H1 (cell line): ENCODE data around the gene TXNDC11. TPM values are rescaled to one million over a fixed set of nuclear protein-coding genes. Genes with fewer than 3 reads are reported as not detected.

Source experiments
- CTCF ChIA-PET: fragments of 300-600 bp; sonication (Branson Sonifier 250); formaldehyde crosslinking; loops from one replicate; lab custom pipeline; 2021; ENCODE audit not compliant: partially characterized antibody; lab: Charles Lee
- POLR2A ChIA-PET: fragments of 300-600 bp; sonication (Branson Sonifier 250); formaldehyde crosslinking; loops from one replicate; lab custom pipeline; 2021; ENCODE audit warnings: inconsistent platforms; ENCODE audit not compliant: partially characterized antibody; lab: Charles Lee
- DNase-seq, 2 experiments: peaks; one replicate each; pipeline versions ENCODE4 v3.0.0 to v3.0.0-alpha.2; 2010 to 2022; ENCODE audit warnings: low spot score in 2 of 2, low read depth in 1 of 2, mixed read lengths in 1 of 2
- FAIRE-seq: peaks from 2 replicates; lab custom pipeline; 2011; peaks lifted over from hg19 to GRCh38; lab: Jason Lieb, UNC
- H2AFZ ChIP-seq: 2 replicates; pipeline ENCODE4 v1.8.1; 2012; ENCODE audit warnings: low read length, inconsistent platforms
- H2AK5ac ChIP-seq: 2 replicates; pipeline ENCODE4 v1.6.1; 2013; ENCODE audit warnings: low read depth, low read length
- H2BK120ac ChIP-seq: replicated peaks from 2 replicates; pipeline ENCODE3; 2013; ENCODE audit warnings: low read depth, low read length, inconsistent platforms
- H2BK12ac ChIP-seq: 2 replicates; pipeline ENCODE4 v1.6.1; 2013; ENCODE audit warnings: low read depth, low read length
- H2BK15ac ChIP-seq: 2 replicates; pipeline ENCODE4 v1.6.1; 2013; ENCODE audit warnings: low read length
- H2BK20ac ChIP-seq: 2 replicates; pipeline ENCODE4 v1.6.1; 2013; ENCODE audit warnings: low read length
- H2BK5ac ChIP-seq: 2 replicates; pipeline ENCODE4 v1.6.1; 2013; ENCODE audit warnings: low read depth, low read length
- H3K14ac ChIP-seq: 2 replicates; pipeline ENCODE4 v1.6.1; 2013; ENCODE audit warnings: inconsistent platforms; ENCODE audit not compliant: insufficient read length
- H3K18ac ChIP-seq: 2 replicates; pipeline ENCODE4 v1.6.1; 2013; ENCODE audit warnings: low read length; ENCODE audit errors: extremely low read depth
- H3K23ac ChIP-seq: 2 replicates; pipeline ENCODE4 v1.6.1; 2013; ENCODE audit warnings: inconsistent platforms; ENCODE audit not compliant: insufficient read length
- H3K23me2 ChIP-seq: 2 replicates; pipeline ENCODE4 v1.6.1; 2013; ENCODE audit warnings: low read depth, low read length
- H3K27ac ChIP-seq: 2 replicates; pipeline ENCODE4 v1.6.1; 2011; ENCODE audit warnings: low read depth, low read length, inconsistent platforms
- H3K27me3 ChIP-seq, 4 experiments: replicated peaks in 1 of 4; 1 replicate in 1 of 4; 2 replicates in 3 of 4; pipeline versions ENCODE4 v1.6.1 to v1.8.1; 2011 to 2013; ENCODE audit warnings: low read length in 3 of 4, mild to moderate bottlenecking in 3 of 4, inconsistent platforms in 2 of 4, mixed read lengths in 2 of 4, moderate library complexity in 1 of 4; ENCODE audit not compliant: control insufficient read depth in 3 of 4, insufficient read depth in 3 of 4; ENCODE audit errors: extremely low read depth in 1 of 4
- H3K36me3 ChIP-seq, 4 experiments: 2 replicates each; pipeline versions ENCODE4 v1.6.1 to v1.8.1; 2011 to 2013; ENCODE audit warnings: mild to moderate bottlenecking in 4 of 4, low read length in 3 of 4, moderate library complexity in 2 of 4, control low read depth in 1 of 4, inconsistent platforms in 1 of 4; ENCODE audit not compliant: insufficient read depth in 4 of 4, control insufficient read depth in 2 of 4
- H3K4ac ChIP-seq: replicated peaks from 2 replicates; pipeline ENCODE3; 2013; ENCODE audit warnings: low read length, low read depth, mixed read lengths, inconsistent platforms; ENCODE audit not compliant: insufficient read length
- H3K4me1 ChIP-seq, 4 experiments: replicated peaks in 1 of 4; 1 replicate in 1 of 4; 2 replicates in 3 of 4; pipeline versions ENCODE4 v1.6.1 to v1.8.1; 2011 to 2013; ENCODE audit warnings: low read length in 3 of 4, inconsistent platforms in 2 of 4, mixed read lengths in 1 of 4; ENCODE audit not compliant: insufficient read depth in 4 of 4, control insufficient read depth in 3 of 4
- H3K4me2 ChIP-seq, 2 experiments: 2 replicates each; pipeline versions ENCODE4 v1.6.1 to v1.8.1; 2011 to 2013; ENCODE audit warnings: low read depth in 2 of 2, low read length in 2 of 2, control low read depth in 1 of 2, inconsistent platforms in 1 of 2, mild to moderate bottlenecking in 1 of 2; ENCODE audit not compliant: insufficient read depth in 1 of 2
- H3K4me3 ChIP-seq, 4 experiments: fragments of 200-600, 300-600 bp in 1 of 4; sonication (generic), shearing (Covaris generic), sonication (Bioruptor Twin) in 1 of 4; 2 replicates each; pipeline versions ENCODE4 v1.5.1 to v1.8.1; 2011 to 2016; ENCODE audit warnings: low read length in 4 of 4, low read depth in 3 of 4, control low read depth in 2 of 4, inconsistent platforms in 2 of 4, mild to moderate bottlenecking in 2 of 4, mixed read lengths in 1 of 4, moderate library complexity in 1 of 4; ENCODE audit not compliant: insufficient read depth in 2 of 4; ENCODE audit errors: extremely low read depth in 1 of 4
- H3K56ac ChIP-seq: replicated peaks from 2 replicates; pipeline ENCODE3; 2013; ENCODE audit warnings: low read depth, mild to moderate bottlenecking, mixed read lengths, low read length, inconsistent platforms; ENCODE audit not compliant: insufficient read length
- H3K79me1 ChIP-seq: 2 replicates; pipeline ENCODE4 v1.6.1; 2013; ENCODE audit warnings: low read depth, low read length, control low read depth
- H3K79me2 ChIP-seq, 2 experiments: 2 replicates each; pipeline versions ENCODE4 v1.6.1 to v1.8.1; 2012 to 2013; ENCODE audit warnings: low read length in 2 of 2, mild to moderate bottlenecking in 2 of 2, inconsistent platforms in 1 of 2; ENCODE audit not compliant: insufficient read depth in 2 of 2, control insufficient read depth in 1 of 2
- H3K9ac ChIP-seq, 4 experiments: replicated peaks in 1 of 4; 1 replicate in 1 of 4; 2 replicates in 3 of 4; pipeline versions ENCODE4 v1.6.1 to v1.8.1; 2011 to 2013; ENCODE audit warnings: low read depth in 3 of 4, low read length in 3 of 4, control low read depth in 2 of 4, mild to moderate bottlenecking in 2 of 4, moderate library complexity in 2 of 4, inconsistent platforms in 1 of 4; ENCODE audit errors: extremely low read depth in 1 of 4
- H3K9me3 ChIP-seq, 2 experiments: 2 replicates each; pipeline versions ENCODE4 v1.6.1 to v1.8.1; 2012 to 2013; ENCODE audit warnings: mild to moderate bottlenecking in 2 of 2, moderate library complexity in 2 of 2, control low read depth in 1 of 2, inconsistent platforms in 1 of 2, low read depth in 1 of 2, low read length in 1 of 2, mixed read lengths in 1 of 2; ENCODE audit not compliant: insufficient read depth in 2 of 2
- H4K20me1 ChIP-seq, 2 experiments: replicated peaks in 1 of 2; 2 replicates each; pipeline versions ENCODE3 to v1.8.1; 2011 to 2013; ENCODE audit warnings: inconsistent platforms in 2 of 2, low read length in 2 of 2, mild to moderate bottlenecking in 1 of 2; ENCODE audit not compliant: insufficient read depth in 2 of 2, control insufficient read depth in 1 of 2
- H4K5ac ChIP-seq: 2 replicates; pipeline ENCODE4 v1.6.1; 2013; ENCODE audit warnings: low read length, low read depth, mixed read lengths, inconsistent platforms; ENCODE audit not compliant: insufficient read length
- H4K8ac ChIP-seq: 2 replicates; pipeline ENCODE4 v1.8.0; 2013; ENCODE audit warnings: mild to moderate bottlenecking, moderate library complexity, low read length, inconsistent platforms; ENCODE audit not compliant: insufficient read depth; ENCODE audit errors: extremely low read depth
- H4K91ac ChIP-seq: replicated peaks from 2 replicates; pipeline ENCODE3; 2013; ENCODE audit warnings: low read length, mixed read lengths, inconsistent platforms; ENCODE audit not compliant: insufficient read length
- E2F6 ChIP-seq: IDR thresholded peaks from 2 replicates; pipeline ENCODE4 v1.6.1; 2012; ENCODE audit warnings: inconsistent platforms
- GABPA ChIP-seq: IDR thresholded peaks from 2 replicates; pipeline ENCODE4 v1.6.1; 2011; ENCODE audit warnings: mild to moderate bottlenecking, low read length, moderate library complexity, borderline replicate concordance; ENCODE audit not compliant: insufficient read depth
- GTF2F1 ChIP-seq: IDR thresholded peaks from 2 replicates; pipeline ENCODE4 v1.6.1; 2012; ENCODE audit warnings: low read depth, low read length, improper control_type of control experiment, borderline replicate concordance
- SP4 ChIP-seq: IDR thresholded peaks from 2 replicates; pipeline ENCODE4 v1.6.1; 2012; ENCODE audit warnings: low read length, inconsistent platforms
- SRF ChIP-seq: IDR thresholded peaks from 2 replicates; pipeline ENCODE4 v1.6.1; 2011; ENCODE audit warnings: mild to moderate bottlenecking, low read depth, low read length, moderate library complexity
- WGBS, 2 experiments: shearing (Covaris generic) in 1 of 2; methylation state at CpG; one replicate each; pipeline versions ENCODE4 v1.1.6 to v1.1.7; 2013 to 2015; ENCODE audit warnings: low lambda C conversion rate in 2 of 2, mixed read lengths in 2 of 2, inconsistent platforms in 1 of 2, low coverage in 1 of 2, missing lambda C conversion rate in 1 of 2; ENCODE audit not compliant: insufficient replicate concordance in 2 of 2, insufficient coverage in 1 of 2, insufficient read length in 1 of 2; ENCODE audit errors: extremely low coverage in 1 of 2, missing lambda C conversion rate in 1 of 2; 5-methylcytosine and 5-hydroxymethylcytosine counted together
- polyA plus RNA-seq, 7 experiments: library from polyadenylated mRNA; depleted of rRNA in 3 of 7; stranded (reverse) in 5 of 7; unstranded in 2 of 7; fragments of >200 nt in 5 of 7; fragments of 200-250 nt in 2 of 7; gene quantifications; 1 replicate in 5 of 7; 2 replicates in 1 of 7; 4 replicates in 1 of 7; pipeline versions ENCODE4 v1.2.1 to v1.2.3, GENCODE V29; 2011 to 2013; ENCODE audit warnings: missing spikeins in 2 of 7, mixed read lengths in 2 of 7
- total RNA-seq: library from RNA; stranded (reverse); fragmentation: NEBNext Ultra II Directional; extraction: Animal tissue kit (Norgen Biotek cat#: 25700); gene quantifications from 2 replicates; pipeline ENCODE4 v1.2.1, GENCODE V29; 2021
- TF ChIP-seq, protein P1 (sequence below): IDR thresholded peaks from 2 replicates; pipeline ENCODE4 v1.6.1; 2012; ENCODE audit warnings: inconsistent platforms

TXNDC11 gene
- total and polyA plus RNA-seq, 2 of the 8 experiments (the other 6 are each of a cell fraction or from before 2014, with no cell fraction given) = 13.5 to 13.8 TPM

GRCh38 chr16:11667221-11667823 lies 75.3 kb downstream of the TXNDC11 start:
- Histone ChIP-seq H3K14ac (no peak overlapping the region), H4K5ac (no peak overlapping the region), H3K9me3 (no peaks in the 10 kb centered on the region), H3K9ac (no peak overlapping the region), H3K79me1 (peaks cover 19% of the 10 kb centered on the region), H3K4me3 (0 out of 8 replicates have a peak overlapping the region, but pooled peaks of 3 of the 4 experiments have one; percentile 16 to 53 (median 35)), H4K20me1 (peaks cover 15 to 30% of the 10 kb centered on the region in 2 experiments), H2BK12ac (peak overlapping the region; percentile 63; the same call in 1 of the 2 replicates), H2BK5ac (peak overlapping the region; percentile 83; the same call in 1 of the 2 replicates), H2AK5ac (peak overlapping the region; percentile 90; the same call in 1 of the 2 replicates), H3K23ac (no peak overlapping the region), H4K91ac (no peak overlapping the region), H2BK15ac (peak overlapping the region; percentile 61; the same call in 1 of the 2 replicates), H3K27me3 (peaks cover 0 to 4% (median 0%) of the 10 kb centered on the region in 4 experiments; a peak in 1 of 7 replicates), H3K79me2 (peaks cover 14 to 36% of the 10 kb centered on the region in 2 experiments), H3K4ac (peak overlapping the region; percentile 72), H3K4me1 (peaks cover 5 to 33% (median 27%) of the 10 kb centered on the region in 4 experiments), H2AFZ (no peak overlapping the region), H2BK120ac (no peak overlapping the region), H3K18ac (peak overlapping the region; percentile 95; the same call in 1 of the 2 replicates), H3K23me2 (peaks cover 5% of the 10 kb centered on the region; the same call in 1 of the 2 replicates), H3K4me2 (peak overlapping the region in 1 of 2 experiments; percentile 60; a peak in 2 of 4 replicates), H2BK20ac (peak overlapping the region; percentile 21; the same call in 1 of the 2 replicates), H3K56ac (no peak overlapping the region), H3K27ac (no peak overlapping the region), H4K8ac (peak overlapping the region; percentile 22; the same call in 1 of the 2 replicates), H3K36me3 (no peaks in the 10 kb centered on the region)
- FAIRE-seq (no peak), DNase-seq (no peak)
- CTCF ChIA-PET = interaction anchor here (0.6 to 4.3 kb wide), 7 partner anchors 18 to 1203 kb away, joined by 3 to 23 read pairs (median 3); no protein-coding TSS in a partner anchor
- POLR2A ChIA-PET = interaction anchor here (0.6 to 4.0 kb wide), 16 partner anchors 8 to 269 kb away, joined by 3 to 23 read pairs (median 3); partner anchors contain the start of gene LITAF
- no peak for TF ChIP-seq GABPA
- no peak for TF ChIP-seq SP4
- TF ChIP-seq SRF = no peak
- no peak for TF ChIP-seq GTF2F1
- TF ChIP-seq, protein P1, sequence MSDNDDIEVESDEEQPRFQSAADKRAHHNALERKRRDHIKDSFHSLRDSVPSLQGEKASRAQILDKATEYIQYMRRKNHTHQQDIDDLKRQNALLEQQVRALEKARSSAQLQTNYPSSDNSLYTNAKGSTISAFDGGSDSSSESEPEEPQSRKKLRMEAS = 0 out of 2 replicates have a peak, but pooled peaks have one; percentile 45
- TF ChIP-seq E2F6 = 0 out of 2 replicates have a peak, but pooled peaks have one; percentile 42
- whole genome bisulfite sequencing, 2 experiments = 94% methylated on average over 11 of the region's 11 CpGs; no CpG with 5 or more reads in 1 of the 2 experiments
